NCI-H2227 treated with DMSO at 0.1 percent for 48 hours (cell line): Measurements from ENCODE around the gene CLK2.

Experiments used
- DNase-seq: peaks from one replicate; lab custom pipeline; 2025; lab: John Stamatoyannopoulos, UW

CLK2 gene

DNA sequence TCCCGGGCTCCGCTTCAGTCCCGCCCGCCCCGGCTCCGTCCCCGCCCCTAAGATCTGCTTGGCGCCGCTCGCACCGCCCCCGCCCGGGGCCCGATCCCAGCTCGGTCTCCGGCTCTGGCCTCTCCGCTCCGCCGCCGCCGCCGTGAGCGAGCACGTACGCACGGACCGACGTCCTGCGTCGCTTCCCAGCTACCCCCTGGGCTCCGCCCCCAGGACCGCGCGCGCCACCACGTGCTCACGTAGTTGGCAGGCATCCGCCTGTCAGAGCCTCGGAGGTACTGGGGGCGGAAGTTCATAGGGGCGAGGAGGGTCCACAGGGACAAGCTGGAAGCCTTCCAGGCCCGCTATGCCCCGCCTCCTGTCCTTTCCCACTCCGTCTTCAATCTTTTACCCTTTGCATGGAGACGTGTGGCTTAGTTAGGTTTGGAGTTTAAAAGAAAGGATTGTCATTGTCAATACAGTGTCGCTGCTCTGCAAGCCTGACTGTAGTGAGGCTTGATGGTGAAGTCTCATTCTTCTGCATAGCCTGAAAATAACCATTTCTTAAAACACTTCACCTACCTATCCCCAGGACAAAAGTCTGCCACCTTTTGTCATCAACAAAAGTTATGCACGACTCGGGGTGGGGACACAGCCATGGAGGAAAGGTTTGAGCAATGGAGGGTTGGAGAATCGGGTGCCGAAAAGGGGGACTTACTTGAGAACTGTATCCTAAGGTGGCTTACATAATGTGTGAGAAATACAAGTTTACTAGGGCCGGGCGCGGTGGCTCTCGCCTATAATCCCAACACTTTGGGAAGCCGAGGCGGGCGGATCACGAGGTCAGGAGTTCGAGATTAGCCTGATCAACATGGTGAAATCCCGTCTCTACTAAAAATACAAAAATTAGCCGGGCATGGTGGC lies at the start of gene CLK2:
Gene CLK2, minus strand, starts transcription at position 162 of the 903 bp plus-strand sequence. CDS start 2,527 bp downstream, outside the sequence.
- peak; percentile 95 for DNase-seq

DNA sequence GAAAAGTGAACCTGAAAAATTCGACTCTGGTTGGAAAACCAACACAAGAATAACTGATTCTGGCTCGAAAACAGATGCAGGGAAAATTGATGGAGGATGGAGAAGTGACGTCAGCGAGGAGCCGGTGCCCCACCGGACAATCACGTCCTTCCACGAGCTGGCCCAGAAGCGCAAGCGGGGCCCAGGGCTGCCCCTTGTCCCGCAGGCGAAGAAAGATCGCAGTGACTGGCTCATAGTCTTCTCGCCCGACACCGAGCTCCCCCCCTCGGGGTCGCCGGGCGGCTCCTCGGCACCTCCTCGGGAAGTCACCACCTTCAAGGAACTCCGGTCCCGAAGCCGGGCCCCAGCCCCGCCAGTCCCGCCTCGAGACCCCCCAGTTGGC lies 49.3 kb upstream of the CLK2 start:
- no peak for DNase-seq

DNA sequence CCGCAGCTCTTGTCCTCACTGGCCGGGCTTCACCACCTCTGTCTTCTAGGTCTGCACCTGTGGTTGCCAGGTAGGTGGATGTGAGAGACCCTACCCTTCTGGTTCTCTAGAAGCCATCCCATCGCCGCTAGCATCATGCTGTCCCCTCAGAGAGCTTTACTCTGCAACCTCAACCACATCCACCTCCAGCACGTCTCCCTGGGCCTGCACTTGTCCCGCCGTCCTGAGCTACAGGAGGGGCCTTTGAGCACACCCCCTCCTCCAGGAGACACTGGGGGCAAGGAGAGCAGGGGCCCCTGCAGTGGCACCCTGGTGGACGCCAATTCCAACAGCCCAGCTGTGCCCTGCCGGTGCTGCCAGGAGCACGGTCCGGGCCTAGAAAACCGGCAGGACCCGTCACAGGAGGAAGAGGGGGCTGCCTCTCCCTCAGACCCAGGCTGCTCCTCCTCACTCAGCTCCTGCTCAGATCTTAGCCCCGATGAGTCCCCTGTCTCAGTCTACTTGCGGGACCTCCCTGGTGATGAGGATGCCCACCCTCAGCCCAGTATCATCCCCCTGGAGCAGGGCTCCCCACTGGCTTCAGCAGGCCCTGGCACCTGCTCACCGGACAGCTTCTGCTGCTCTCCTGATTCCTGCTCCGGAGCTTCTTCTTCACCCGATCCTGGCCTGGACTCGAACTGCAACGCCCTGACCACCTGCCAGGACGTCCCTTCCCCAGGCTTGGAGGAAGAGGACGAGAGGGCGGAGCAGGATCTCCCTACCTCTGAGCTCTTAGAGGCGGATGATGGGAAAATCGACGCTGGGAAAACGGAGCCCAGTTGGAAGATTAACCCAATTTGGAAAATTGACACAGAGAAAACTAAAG lies 48.6 kb upstream of the CLK2 start:
- DNase-seq = no peak

DNA sequence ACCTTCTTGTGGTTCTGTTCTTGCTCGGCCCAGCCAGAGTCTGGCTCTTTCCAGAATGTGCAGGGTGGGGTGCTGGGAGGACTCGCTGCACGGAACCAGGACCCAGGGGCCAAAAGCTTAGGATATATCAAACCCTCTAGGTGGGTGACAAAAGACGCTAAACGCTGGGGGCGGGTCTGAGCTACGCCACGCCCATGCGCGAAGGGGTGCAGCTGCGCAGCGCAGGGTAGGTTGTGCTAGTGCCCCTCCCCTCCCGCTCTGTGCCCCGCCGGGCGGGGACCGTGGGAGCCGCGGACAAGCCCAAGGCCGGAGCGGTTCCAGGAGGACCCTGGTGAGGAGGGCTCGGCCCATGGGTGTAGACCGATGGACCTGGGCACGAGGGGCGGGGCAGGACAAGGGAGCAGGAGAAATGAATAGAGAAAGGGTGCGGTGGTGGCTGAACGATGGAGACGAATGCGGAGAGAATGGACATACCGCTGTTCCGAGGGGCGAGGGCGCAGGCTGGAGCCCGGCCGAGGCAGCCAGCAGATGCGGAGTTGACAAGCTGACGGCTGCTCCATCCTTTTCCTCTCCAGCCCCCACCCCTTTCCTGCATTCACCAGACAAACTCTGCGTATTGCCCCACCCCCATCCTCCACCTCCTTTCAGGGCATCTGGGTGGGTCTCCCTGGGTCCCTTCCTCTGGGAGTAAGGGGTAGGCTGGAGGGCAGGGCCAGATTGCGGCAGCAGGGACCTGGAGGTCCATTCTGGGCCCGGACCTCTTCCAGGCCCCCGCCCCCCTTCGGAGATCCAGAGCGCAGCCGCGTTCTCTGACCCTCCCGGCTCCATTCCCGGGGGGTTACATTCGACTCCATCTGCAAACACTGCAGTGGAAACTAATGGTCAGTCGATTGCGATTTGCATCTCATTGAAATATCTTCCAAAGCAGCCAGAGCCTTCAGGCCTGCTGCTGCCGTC lies 47.6 kb upstream of the CLK2 start, which contains the start of gene RUSC1:
Gene RUSC1, plus strand, starts transcription at position 234 of the 957 bp plus-strand sequence. CDS start 880 bp downstream, outside the sequence.
- peak; percentile 82 for DNase-seq

DNA sequence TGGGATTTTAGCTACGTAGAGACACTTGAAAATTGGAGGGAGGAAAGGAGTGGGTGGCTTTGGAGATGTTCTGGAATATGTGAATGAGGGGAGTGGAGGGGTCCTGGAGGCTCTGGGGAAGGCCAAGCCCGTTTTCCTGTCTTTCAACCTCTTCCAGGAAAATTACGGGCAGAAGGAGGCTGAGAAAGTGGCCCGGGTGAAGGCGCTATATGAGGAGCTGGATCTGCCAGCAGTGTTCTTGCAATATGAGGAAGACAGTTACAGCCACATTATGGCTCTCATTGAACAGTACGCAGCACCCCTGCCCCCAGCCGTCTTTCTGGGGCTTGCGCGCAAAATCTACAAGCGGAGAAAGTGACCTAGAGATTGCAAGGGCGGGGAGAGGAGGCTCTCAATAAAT lies 46.9 kb upstream of the CLK2 start:
- no peak for DNase-seq

DNA sequence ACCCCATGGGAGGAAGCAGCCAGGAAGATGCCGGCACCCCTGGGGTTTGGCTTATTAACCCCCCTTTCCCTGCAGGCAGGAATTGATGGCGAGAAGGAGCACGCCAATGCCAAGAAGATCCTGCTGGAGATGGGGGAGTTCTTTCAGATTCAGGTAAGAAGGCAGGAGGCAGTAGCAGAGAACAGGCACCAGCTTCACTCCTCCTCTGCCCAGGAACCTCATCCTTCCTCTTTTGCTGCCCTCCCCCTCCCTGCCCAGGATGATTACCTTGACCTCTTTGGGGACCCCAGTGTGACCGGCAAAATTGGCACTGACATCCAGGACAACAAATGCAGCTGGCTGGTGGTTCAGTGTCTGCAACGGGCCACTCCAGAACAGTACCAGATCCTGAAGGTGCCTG lies 46.2 kb upstream of the CLK2 start:
- DNase-seq = no peak

DNA sequence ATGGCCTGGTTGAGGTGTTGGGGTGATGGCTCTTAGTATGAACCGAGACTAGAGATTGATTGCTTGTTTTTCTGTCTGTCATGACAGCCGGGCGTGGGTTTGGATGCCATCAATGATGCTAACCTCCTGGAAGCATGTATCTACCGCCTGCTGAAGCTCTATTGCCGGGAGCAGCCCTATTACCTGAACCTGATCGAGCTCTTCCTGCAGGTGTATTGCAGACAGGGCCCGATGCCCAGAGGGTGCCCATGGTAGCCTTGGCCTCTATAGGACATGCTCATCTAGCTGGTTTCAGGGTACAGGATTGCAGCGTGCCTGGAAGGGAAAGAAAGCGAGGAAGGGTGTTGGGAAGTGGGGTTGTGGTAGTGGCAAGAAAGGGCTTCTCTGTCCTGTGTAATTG lies 44.8 kb upstream of the CLK2 start:
- DNase-seq = no peak

DNA sequence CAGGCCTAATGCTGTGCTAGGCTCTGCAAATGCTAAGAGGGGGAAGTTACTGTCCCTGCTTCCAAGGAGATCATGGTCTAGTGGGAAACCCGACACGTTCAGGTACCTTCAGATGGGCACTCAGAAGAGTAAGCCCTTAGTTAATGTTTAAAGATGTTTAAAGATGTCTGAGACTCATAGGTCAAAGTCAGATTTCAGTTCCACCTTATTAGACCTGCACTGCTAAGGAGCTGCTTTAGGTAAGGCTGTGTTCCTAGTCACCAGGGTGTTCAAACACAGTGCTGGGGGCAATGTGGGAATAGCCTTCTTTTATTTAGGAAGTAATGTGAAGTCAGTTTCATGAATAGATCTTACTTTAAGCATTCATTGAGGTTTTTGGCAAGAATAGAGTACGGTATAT lies 43.6 kb upstream of the CLK2 start:
- DNase-seq = no peak

DNA sequence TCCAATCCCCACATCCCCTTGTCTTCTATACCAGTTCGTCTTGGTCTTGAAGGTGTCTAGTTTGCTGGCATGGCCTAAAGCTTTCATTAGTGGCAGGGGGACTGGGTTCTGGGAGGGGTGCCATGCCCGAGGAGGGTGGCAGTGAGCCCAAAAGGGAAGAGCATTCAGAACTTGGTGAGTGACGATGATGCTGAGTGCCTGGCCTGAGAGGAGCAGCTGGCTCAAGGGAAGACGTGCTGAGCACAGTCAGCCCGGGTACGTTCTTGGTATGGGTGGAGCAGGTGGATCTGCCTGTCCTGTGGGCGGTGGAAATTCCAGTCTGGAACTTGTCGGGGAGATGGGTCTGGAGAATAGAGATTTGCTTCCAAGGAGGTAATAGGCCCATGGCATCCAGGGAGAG lies 40.0 kb upstream of the CLK2 start:
- DNase-seq = no peak

DNA sequence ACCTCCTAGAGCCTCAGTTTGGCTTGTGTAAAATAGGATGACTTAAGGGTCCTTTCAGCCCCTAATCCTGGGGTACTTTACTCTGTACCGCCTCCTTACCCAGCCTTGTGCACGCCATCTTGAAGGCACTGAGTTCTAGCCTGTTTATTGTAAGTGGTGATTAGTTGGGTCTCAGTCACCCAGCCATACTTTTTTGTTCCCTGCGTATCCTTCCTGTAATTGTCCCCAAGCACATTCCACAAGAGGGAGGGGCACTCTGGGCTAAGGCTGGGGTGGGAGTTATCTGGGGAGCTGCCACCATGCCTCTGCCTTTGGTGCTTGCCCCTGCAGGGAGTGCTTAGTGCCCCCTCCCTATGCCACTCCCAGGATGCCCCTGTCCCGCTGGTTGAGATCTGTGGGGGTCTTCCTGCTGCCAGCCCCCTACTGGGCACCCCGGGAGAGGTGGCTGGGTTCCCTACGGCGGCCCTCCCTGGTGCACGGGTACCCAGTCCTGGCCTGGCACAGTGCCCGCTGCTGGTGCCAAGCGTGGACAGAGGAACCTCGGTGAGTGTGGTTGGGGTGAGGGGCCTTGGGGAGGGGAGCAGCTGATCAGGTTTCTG lies 36.2 kb upstream of the CLK2 start:
- no peak for DNase-seq

DNA sequence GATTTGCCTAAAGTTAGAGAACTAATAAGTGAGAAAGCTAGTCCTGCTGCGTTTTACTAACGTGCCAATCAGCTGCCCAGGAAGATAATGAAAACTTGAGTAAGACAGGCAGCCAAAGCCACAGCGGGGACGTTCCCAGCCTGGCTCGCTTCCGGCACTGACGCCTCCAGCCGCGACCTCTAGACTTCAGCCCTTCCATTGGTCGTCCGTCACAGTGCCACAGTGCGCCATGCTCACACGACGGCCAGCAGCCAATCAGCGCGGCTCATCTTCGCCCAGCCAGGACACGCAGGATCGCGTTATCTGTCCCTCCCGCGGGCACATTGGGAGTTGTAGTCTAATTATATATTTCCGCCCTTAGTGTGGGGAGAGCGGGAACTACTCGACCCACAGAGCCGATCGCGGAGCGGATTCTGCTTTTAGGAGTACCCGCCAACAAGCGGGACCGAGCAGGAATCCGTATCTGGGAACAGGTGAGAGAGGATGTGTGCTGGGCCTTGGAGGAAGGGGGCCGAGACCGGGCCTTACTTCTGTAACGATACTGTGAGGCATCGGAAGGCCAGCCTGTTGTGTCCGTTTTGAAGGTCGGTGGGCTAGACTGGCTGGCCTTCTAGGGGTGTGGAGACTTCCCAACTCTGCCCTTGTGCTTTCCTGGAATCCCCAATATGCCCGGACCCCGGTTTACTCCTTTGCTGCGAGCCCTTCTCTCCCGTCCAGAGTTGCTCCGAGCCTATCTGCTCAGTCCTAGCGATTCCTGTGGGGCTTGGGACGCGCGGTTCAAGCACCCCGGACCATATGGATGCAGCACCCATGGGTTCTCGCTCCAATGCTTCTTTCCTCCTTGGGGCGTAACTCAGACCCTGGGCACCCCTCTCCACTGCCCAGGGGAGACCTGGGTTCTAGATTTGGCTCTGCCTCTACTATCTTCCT lies 35.5 kb upstream of the CLK2 start, which contains the start of gene FDPS:
Gene FDPS, plus strand, starts transcription at position 374 of the 930 bp plus-strand sequence. CDS start 924 bp downstream, outside the sequence.
- DNase-seq = peak; percentile 98

DNA sequence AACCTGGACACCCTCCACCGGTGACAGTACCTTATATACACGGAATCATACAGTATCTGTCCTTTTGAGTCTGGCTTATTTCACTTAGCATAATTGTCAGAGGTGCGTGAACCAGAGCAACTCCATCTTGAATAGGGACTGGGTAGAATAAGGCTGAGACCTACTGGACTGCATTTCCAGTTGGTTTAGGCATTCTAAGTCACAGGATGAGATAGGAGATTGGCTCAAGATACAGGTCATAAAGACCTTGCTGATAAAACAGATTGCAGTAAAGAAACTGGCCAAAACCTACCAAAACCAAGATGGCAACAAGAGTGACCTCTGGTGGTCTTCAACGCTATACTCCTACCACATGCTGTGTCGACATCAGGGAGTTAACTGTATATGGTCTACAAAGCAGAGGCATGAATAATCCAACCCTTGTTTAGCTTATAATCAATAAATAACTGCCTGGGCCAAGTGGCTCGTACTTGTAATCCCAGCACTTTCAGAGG lies 34.0 kb upstream of the CLK2 start:
- peak; percentile 13 for DNase-seq

DNA sequence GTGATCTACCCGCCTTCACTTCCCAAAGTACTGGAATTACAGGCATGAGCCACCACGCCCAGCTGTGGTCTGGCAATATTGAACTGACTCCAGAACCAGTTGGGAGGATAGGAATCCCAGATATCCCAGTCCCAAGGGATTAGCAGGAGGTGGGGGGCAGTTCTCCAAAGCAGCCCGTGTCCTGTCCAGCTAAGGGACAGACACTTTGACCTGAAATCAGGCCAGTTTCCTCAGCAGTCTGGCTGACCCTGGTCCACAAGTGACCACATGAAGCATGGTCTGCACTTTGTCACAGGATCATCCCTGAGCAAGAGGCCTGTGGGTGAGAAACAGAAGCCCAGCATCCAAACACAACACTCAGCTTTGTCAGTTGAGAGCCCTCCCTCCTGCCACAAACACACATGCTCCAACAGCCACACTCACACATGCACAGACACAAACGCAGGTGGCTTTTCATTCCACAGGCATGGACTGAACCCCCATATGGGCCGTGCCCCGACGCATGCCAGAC lies 32.6 kb upstream of the CLK2 start:
- DNase-seq = no peak

DNA sequence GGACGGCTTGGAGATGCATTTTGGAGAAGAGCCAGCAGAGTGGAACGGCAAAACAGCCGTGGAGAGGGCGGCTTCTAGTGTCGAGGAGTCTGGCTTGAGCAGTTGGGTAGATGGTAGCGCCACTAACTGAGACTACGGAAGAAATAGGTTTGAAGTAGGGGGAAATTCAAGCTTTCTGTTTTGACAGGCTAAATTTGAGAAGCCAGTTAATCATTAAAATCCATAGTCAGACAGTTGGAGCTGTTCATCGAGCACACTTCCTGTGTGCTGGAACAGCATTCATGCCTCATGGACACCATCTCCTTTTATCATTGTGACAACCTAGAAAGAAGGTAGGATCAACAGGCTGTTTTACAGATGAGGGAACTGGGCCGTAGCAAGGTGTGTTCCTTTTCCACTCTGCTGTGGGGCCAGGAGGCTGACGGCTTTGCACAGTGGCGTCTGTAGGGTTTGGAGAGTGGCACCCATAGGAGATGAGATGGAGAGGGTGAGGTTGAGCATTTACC lies 31.3 kb upstream of the CLK2 start:
- no peak for DNase-seq

DNA sequence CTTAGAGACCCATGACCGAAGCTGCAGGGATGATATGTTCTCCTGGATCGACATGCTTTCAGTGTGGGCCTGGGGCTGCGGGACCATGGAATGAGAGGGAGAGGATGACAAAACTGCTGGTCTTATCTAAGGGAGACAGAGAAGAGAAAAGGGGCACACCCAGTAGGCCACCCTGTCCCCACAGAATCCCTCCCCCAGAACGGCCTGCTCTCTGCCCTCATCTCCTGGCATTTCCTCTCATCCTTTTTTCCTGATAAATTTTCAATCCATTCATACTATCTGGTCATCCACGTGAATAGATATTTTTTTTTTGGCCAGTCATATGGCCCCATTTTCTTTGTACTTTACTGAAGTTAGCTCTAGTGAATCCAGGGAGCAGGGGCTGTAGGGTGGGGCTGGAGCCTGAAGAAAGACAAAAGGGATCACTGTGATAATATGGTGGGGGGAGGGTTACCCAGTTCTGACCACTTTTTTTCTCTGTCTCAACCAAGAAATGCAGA lies 28.1 kb upstream of the CLK2 start, which contains the start of gene PKLR:
Gene PKLR, minus strand, starts transcription at position 97 of the 500 bp plus-strand sequence. Its CDS starts 43 bp downstream, at position 54.
- DNase-seq = no peak

DNA sequence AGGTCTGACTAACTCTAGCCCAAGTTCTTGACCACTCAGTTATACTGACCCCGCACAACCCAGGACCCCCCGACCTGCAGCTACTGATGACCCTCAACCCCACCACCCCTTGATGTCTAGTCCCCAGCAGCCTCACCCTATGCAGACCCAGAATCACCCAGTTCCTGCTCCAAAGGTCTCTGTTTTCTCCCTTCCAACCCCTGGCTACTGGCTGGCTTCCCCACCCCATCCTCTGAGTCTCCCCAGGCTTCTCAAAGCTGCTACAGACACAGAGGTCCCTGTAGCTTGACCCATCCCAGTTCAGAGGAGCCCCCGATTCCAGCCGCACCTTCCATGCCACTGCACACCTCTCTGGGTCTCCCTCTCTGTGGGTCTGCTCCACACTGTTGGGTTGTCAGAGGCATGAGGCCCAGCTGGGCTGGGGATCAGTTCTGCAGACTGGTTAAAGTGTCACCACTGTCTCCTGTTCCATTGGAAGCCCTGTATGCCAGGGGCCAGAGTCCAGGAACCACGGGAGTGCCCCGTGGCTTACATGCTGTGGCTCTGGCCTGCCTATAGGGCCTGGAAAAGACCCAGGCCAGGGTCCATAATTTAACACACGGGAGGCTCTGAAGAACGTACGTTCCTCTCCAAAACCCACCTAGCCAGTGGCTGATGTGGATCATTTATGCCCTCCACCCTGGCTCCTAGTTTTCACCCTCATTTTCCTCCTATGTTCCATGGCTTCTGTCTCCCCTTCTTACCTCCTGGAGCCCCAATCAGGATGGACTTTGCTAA lies 27.4 kb upstream of the CLK2 start:
- no peak for DNase-seq

DNA sequence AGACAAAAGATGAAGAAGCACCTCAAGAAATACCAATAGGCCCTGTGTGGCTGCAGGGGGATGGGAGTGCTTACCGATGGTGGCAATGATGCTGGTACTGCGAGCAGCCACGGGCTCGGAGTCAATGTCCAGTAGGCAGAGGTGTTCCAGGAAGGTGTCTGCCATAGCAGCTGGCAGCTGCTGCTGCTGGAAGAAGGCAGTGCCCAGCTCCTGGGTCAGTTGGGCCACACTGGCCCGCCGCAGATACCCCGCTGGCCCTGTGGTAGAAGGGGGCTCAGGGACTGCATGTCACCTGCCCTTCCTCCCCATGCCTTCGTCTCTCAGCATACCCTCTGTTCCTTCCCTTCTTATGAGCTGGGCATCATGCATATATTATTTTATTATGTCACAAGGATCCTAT lies 26.7 kb upstream of the CLK2 start:
- DNase-seq = no peak

DNA sequence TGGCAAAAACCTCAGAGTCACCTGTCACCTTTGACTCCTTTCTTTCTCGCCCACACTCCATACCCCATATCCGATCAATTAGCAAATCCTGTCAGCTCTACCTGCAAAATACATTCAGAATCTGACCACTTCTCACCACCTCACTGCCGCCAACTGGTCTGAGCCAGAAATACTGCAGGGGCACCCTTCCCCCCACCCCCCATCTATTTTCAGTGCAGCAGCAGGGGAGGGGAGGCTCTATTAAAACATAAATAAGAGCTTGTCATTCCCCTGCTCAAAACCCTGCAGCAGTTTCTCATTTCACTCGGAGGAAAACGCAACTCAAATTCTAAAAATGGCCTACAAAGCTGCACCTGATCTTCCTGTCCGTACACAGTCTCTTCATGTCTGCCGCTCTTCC lies 24.1 kb upstream of the CLK2 start:
- DNase-seq = peak; percentile 35
